CD4-positive, CD25-positive, alpha-beta regulatory T cell (primary cell): ENCODE measurements around the gene GNG7. TPM values are rescaled to one million over a fixed set of nuclear protein-coding genes. Genes with fewer than 3 reads are reported as not detected.

ENCODE experiments used
- ATAC-seq, 2 donors: fragments of 150-1000 bp; cut with Tn5 transposase; one replicate each; pipeline ENCODE4 v1.10.0; 2021; ENCODE audit warnings: low read depth in 2 of 2, moderate number of reproducible peaks in 2 of 2, moderate library complexity in 1 of 2
- DNase-seq, 3 donors: peaks; one replicate each; pipeline versions ENCODE4 v3.0.0 to v3.0.0-alpha.2; 2012 to 2022; ENCODE audit warnings: mixed read lengths in 1 of 3
- H3K27ac ChIP-seq: one replicate; pipeline ENCODE4 v1.7.0; 2013; ENCODE audit warnings: mild to moderate bottlenecking, low read length; ENCODE audit not compliant: insufficient read depth, poor library complexity, severe bottlenecking
- H3K27me3 ChIP-seq: one replicate; pipeline ENCODE4 v1.7.0; 2013; ENCODE audit warnings: low read length; ENCODE audit not compliant: control insufficient read depth, insufficient read depth
- H3K36me3 ChIP-seq: one replicate; pipeline ENCODE4 v1.7.0; 2013; ENCODE audit warnings: mild to moderate bottlenecking, low read length, moderate library complexity; ENCODE audit not compliant: control insufficient read depth, insufficient read depth
- H3K4me1 ChIP-seq: 2 replicates; pipeline ENCODE4 v1.7.0; 2013; ENCODE audit warnings: mild to moderate bottlenecking, low read length; ENCODE audit not compliant: insufficient read depth, control insufficient read depth, poor library complexity, severe bottlenecking
- H3K4me3 ChIP-seq: one replicate; pipeline ENCODE4 v1.7.0; 2013; ENCODE audit warnings: low read depth, mild to moderate bottlenecking, low read length, moderate library complexity
- H3K9me3 ChIP-seq, 2 experiments: 1 replicate in 1 of 2; 2 replicates in 1 of 2; pipeline ENCODE4 v1.7.0; 2013; ENCODE audit warnings: low read length in 2 of 2, mild to moderate bottlenecking in 1 of 2, moderate library complexity in 1 of 2; ENCODE audit not compliant: control insufficient read depth in 2 of 2
- H3K27ac Mint-ChIP-seq, 3 donors: one replicate each; pipeline ENCODE4 v1.8.0; 2020 to 2022; ENCODE audit warnings: mild to moderate bottlenecking in 3 of 3, mixed read lengths in 3 of 3, moderate library complexity in 2 of 3
- H3K27me3 Mint-ChIP-seq: one replicate; pipeline ENCODE4 v1.8.0; 2022; ENCODE audit warnings: mild to moderate bottlenecking, mixed read lengths
- H3K36me3 Mint-ChIP-seq: one replicate; pipeline ENCODE4 v1.8.0; 2020; ENCODE audit warnings: mixed read lengths
- H3K4me1 Mint-ChIP-seq, 4 donors: one replicate each; pipeline ENCODE4 v1.8.0; 2020 to 2022; ENCODE audit warnings: mixed read lengths in 4 of 4, mild to moderate bottlenecking in 1 of 4
- H3K4me3 Mint-ChIP-seq, 4 donors: one replicate each; pipeline ENCODE4 v1.8.0; 2020 to 2022; ENCODE audit warnings: mild to moderate bottlenecking in 4 of 4, mixed read lengths in 4 of 4, moderate library complexity in 3 of 4
- H3K9me3 Mint-ChIP-seq, 7 donors: one replicate each; pipeline ENCODE4 v1.8.0; 2020 to 2022; ENCODE audit warnings: mixed read lengths in 7 of 7, mild to moderate bottlenecking in 3 of 7, moderate library complexity in 2 of 7
- polyA plus RNA-seq, 4 donors: library from polyadenylated mRNA; unstranded; fragments of 300-500 nt; fragmentation: Illumina TruSeq; gene quantifications; one replicate each; pipeline ENCODE4 v1.2.3, GENCODE V29; 2021
- total RNA-seq: library from RNA; stranded (reverse); gene quantifications from one replicate; pipeline ENCODE4 v1.2.3, GENCODE V29; 2022

The GNG7 gene
- total and polyA plus RNA-seq, 5 donors from 2014 or later, result 0.65 to 1.6 (median 1.2) TPM

DNA sequence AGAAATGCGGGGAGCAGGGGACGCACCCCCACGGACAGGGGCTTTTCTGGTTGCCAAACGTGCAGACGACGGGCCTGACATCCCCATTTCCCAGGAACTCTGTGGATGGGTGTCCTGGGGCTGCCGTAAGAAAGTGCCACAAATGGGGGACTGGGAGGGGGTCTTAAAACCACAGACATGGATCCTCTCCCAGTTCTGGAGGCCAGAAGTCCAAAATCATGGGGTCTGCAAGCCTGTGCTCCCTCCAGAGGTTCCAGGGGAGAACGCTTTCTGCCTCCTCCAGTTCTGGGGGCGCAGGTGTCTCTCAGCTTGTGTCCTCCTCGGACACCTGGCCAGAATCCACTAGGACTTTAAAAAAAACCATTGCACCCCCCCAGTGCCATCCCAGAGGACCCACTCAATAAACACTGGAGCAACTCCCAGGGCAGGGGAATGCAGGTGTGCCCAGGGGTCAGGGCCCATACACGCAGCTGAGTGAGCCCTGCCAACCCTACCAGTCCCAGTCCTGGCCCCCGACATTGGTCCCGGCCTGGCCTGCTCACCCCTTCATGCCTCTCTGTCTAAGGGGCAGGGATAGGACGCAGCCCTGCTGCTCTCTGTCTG, 122.7 kb downstream of the GNG7 start:
- Mint-ChIP-seq H3K27me3 (peaks cover 16% of the 10 kb centered on the region), H3K9me3 (peaks cover 0 to 11% (median 0%) of the 10 kb centered on the region in 7 donors), H3K4me3 (no peak overlapping the region), H3K27ac (peak overlapping the region in 1 of 3 donors; percentile 93), H3K4me1 (peaks cover 0 to 11% (median under 1%) of the 10 kb centered on the region in 4 donors), H3K36me3 (no peaks in the 10 kb centered on the region)
- ATAC-seq (no peak), DNase-seq (no peak)
- H3K4me1 ChIP-seq, result peaks cover 8% of the 10 kb centered on the region
- H3K4me3 ChIP-seq, result no peak overlapping the region
- no peaks in the 10 kb centered on the region for H3K36me3 ChIP-seq
- H3K27me3 ChIP-seq, result no peaks in the 10 kb centered on the region
- no peak overlapping the region for H3K27ac ChIP-seq
- peaks cover 0 to 17% of the 10 kb centered on the region in 2 experiments for H3K9me3 ChIP-seq

DNA sequence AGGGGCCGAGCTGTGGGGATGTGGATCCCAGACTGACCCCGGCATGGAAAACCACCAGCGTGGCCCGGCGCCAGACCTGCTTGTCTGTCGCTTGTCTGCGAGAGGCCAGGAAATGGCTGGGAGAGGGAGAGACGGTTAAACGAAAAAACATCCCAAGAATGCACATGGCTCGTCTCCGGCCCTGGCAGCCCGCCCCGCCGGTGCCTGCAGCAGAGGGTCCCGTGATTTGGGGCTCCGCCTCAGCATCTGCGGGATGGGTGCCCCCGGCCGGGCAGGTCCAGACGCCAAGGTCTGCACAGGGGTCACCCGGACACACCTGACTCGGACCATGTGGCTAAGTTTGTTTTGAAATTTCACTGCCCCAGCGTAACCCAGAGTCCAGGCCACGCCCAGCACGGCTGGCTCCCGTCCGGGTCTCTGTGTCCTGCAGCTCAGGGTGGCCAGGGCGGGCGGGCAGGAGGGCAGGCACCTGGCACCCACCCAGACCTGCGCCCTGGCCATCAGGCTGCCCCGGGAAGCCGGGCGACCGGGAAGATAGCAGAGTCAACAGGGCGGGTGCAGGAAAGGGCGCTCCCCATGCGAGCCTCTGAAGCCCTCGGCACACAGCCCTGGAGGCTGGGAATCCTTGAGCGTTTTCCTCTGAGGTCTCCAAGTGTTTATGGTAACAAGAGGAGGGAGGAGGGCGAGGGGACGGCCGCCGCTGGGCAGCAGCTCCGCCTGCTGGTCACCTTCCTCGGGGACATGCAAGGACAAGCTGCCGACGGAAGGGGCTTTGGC, 123.4 kb downstream of the GNG7 start:
- Histone ChIP-seq H3K4me3 (no peak overlapping the region), H3K36me3 (no peaks in the 10 kb centered on the region), H3K27me3 (no peaks in the 10 kb centered on the region), H3K27ac (no peak overlapping the region), H3K9me3 (peaks cover 0 to 17% of the 10 kb centered on the region in 2 experiments), H3K4me1 (peaks cover 8% of the 10 kb centered on the region)
- no peaks in the 10 kb centered on the region for H3K36me3 Mint-ChIP-seq
- peaks cover 0 to 11% (median under 1%) of the 10 kb centered on the region in 4 donors for H3K4me1 Mint-ChIP-seq
- peaks cover 0 to 11% (median 0%) of the 10 kb centered on the region in 7 donors for H3K9me3 Mint-ChIP-seq
- ATAC-seq (peak; percentile 62 to 64), DNase-seq (peak; percentile 48 to 82 (median 59))
- peak overlapping the region in 1 of 3 donors; percentile 93 for H3K27ac Mint-ChIP-seq
- H3K27me3 Mint-ChIP-seq, result peaks cover 16% of the 10 kb centered on the region
- peak overlapping the region in 2 of 4 donors; percentile 52 to 60 for H3K4me3 Mint-ChIP-seq

DNA sequence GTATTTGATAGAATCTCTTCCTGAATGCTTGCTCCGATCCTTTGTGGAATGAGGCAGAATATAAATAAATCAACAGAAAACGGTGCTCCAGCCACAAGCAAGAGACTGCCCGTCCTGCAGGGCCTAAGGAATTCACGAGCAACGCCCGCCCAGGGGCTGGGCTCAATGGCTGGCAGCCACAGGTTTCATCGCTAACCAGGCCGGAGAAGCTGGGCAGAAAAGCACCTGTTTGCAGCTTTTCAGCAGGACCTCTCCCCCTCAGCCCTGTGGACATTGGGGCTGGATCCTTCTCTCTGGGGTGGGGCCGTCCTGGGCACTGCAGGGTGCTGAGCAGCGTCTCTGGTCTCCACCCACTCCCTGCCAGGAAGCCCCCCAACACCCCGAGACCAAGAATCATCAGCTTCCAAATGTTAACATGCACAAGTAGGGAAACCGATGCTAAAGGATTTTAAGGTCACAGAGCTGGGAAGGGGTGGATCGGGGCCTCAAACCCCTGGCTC, 124.1 kb downstream of the GNG7 start:
- Histone ChIP-seq H3K27ac (no peak overlapping the region), H3K36me3 (no peaks in the 10 kb centered on the region), H3K4me1 (peaks cover 8% of the 10 kb centered on the region), H3K9me3 (peaks cover 0 to 14% of the 10 kb centered on the region in 2 experiments), H3K4me3 (no peak overlapping the region), H3K27me3 (no peaks in the 10 kb centered on the region)
- ATAC-seq (no peak), DNase-seq (no peak)
- H3K27me3 Mint-ChIP-seq, result peaks cover 16% of the 10 kb centered on the region
- H3K27ac Mint-ChIP-seq, result no peak overlapping the region
- peaks cover 0 to 11% (median under 1%) of the 10 kb centered on the region in 4 donors for H3K4me1 Mint-ChIP-seq
- no peaks in the 10 kb centered on the region for H3K36me3 Mint-ChIP-seq
- H3K9me3 Mint-ChIP-seq, result peaks cover 0 to 6% (median 0%) of the 10 kb centered on the region in 7 donors
- H3K4me3 Mint-ChIP-seq, result peak overlapping the region in 1 of 4 donors; percentile 21

DNA sequence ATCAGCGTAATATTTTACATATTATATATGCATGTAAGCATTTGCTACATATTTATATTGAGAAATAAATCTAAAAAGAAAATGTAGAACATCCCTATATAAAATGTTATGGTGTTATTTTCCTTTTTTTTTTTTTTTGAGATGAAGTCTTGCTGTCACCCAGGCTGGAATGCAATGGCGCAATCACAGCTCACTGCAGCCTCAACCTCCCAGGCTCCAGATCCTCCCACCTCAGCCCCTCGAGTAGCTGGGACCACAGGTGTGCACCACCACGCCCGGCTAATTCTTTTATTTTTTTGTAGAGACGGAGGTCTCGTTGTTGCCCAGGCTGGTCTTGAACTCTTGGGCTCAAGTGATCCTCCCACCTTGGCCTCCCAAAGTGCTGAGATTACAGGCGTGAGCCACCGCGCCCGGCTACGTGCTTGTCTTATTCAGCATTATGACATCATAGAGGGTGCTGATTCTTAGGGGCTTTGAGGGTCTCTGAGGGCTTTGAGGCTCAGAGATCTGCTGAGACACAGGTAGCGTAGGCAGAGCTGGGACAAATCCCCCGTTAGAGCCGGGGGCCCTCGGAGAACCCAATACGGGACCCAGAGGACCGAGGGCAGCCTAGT, 124.7 kb downstream of the GNG7 start:
- Mint-ChIP-seq H3K27ac (no peak overlapping the region), H3K27me3 (peaks cover 16% of the 10 kb centered on the region), H3K9me3 (peaks cover 0 to 4% (median 0%) of the 10 kb centered on the region in 7 donors), H3K4me3 (peak overlapping the region in 1 of 4 donors; percentile 21), H3K4me1 (peaks cover 0 to 11% (median under 1%) of the 10 kb centered on the region in 4 donors), H3K36me3 (no peaks in the 10 kb centered on the region)
- ATAC-seq, result no peak
- H3K4me3 ChIP-seq, result no peak overlapping the region
- H3K4me1 ChIP-seq, result peaks cover 8% of the 10 kb centered on the region
- H3K36me3 ChIP-seq, result no peaks in the 10 kb centered on the region
- H3K27me3 ChIP-seq, result no peaks in the 10 kb centered on the region
- DNase-seq, result no peak
- no peak overlapping the region for H3K27ac ChIP-seq
- H3K9me3 ChIP-seq, result peaks cover 0 to 8% of the 10 kb centered on the region in 2 experiments

DNA sequence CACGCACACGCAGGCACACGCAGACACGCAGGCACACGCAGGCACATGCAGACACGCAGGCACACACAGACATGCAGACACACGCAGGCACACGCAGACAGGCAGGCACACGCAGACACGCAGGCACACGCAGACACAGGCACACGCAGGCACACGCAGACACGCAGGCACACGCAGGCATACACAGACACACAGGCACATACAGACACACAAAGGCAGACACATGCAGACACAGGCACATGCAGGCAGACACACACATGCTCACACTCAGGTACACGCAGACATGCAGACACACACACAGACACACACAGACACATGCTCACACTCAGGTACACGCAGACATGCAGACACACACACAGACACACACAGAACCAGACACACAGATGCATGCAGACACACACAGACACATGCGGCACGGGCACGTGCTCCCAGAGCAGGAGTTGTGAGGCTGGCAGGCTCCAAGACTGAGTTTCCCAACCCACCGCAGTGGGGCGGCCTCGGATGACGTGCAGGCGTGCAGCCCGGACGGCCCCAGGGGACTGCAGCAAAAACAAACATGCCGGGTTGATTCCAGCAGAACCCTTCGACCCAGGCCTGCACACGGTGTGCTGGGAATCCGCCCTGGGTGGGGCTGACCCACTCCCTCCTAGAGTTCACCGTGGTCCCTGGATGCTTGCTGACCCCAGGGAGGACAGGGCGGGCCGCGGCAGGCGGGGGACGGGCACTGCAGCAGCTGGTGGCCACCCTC, 126.6 kb downstream of the GNG7 start:
- H3K4me3 ChIP-seq, result no peak overlapping the region
- Mint-ChIP-seq H3K27ac (no peak overlapping the region), H3K36me3 (no peaks in the 10 kb centered on the region), H3K4me1 (peaks cover 0 to 10% (median under 1%) of the 10 kb centered on the region in 4 donors), H3K27me3 (peaks cover 7% of the 10 kb centered on the region), H3K9me3 (no peaks in the 10 kb centered on the region), H3K4me3 (no peak overlapping the region)
- peaks cover 8% of the 10 kb centered on the region for H3K4me1 ChIP-seq
- H3K27me3 ChIP-seq, result no peaks in the 10 kb centered on the region
- ATAC-seq (no peak), DNase-seq (no peak)
- no peak overlapping the region for H3K27ac ChIP-seq
- no peaks in the 10 kb centered on the region for H3K36me3 ChIP-seq
- no peaks in the 10 kb centered on the region for H3K9me3 ChIP-seq

DNA sequence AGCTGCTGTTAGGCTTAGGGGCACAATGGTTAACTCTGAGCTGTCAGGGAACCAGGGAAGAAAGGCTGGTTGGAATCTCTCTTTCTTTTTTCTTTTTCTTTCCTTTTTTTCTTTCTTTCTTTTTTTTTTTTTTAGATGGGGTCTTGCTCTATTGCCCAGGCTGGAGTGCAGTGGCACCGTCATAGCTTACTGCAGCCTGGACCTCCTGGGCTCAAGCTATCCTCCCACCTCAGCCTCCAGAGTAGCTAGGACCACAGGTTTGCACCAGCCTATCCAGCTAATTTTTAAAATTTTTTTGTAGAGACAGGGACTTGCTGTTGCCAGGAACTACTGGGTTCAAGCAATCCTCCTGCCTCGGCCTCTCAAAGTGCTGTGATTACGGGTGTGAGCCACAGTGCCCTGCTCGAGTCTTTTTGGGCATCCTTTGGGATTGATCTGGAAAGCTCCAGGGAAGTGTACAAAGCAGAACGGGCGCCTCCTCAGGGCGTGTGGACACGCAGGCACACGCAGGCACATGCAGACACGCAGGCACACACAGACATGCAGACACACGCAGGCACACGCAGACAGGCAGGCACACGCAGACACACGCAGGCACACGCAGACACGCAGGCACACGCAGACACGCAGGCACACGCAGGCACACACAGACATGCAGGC, 127.4 kb downstream of the GNG7 start:
- H3K27me3 Mint-ChIP-seq, result peaks cover 7% of the 10 kb centered on the region
- Histone ChIP-seq H3K36me3 (no peaks in the 10 kb centered on the region), H3K27me3 (no peaks in the 10 kb centered on the region), H3K27ac (no peak overlapping the region), H3K4me3 (no peak overlapping the region), H3K4me1 (peaks cover 8% of the 10 kb centered on the region), H3K9me3 (no peaks in the 10 kb centered on the region)
- DNase-seq (no peak), ATAC-seq (no peak)
- H3K9me3 Mint-ChIP-seq, result peaks cover 0 to 2% (median 0%) of the 10 kb centered on the region in 7 donors
- no peak overlapping the region for H3K27ac Mint-ChIP-seq
- H3K4me3 Mint-ChIP-seq, result no peak overlapping the region
- peaks cover 0 to 7% (median under 1%) of the 10 kb centered on the region in 4 donors for H3K4me1 Mint-ChIP-seq
- H3K36me3 Mint-ChIP-seq, result no peaks in the 10 kb centered on the region
